Erythroblast (primary cell): ENCODE data around the gene ATIC.

Experiments used
- GATA1 ChIP-seq: IDR thresholded peaks from 2 replicates; pipeline ENCODE4 v1.6.1; 2011; ENCODE audit warnings: low read depth, mild to moderate bottlenecking, control low read depth, low read length, moderate library complexity
- POLR2A ChIP-seq: IDR thresholded peaks from 2 replicates; pipeline ENCODE4 v1.6.1; 2011; ENCODE audit warnings: mild to moderate bottlenecking, low read length

- TF ChIP-seq POLR2A (no peak), GATA1 (no peak)
Measured at GRCh38 chr2:215361876-215362561, 50.2 kb downstream of the ATIC start.
